Skin epidermis (tissue), 12 donors: Measurements from ENCODE around the gene DESI2.
"Not testable (repeated sequence)": the region's sequence is repeated elsewhere in the genome, so short reads cannot be mapped to it uniquely, and the experiment has no call there.

Experiments
- H3K27ac ChIP-seq, 21 experiments: fragments of 200-600 bp; sonication (generic) in 11 of 21; one replicate each; pipeline ENCODE4 v1.5.0; 2020; ENCODE audit warnings: mild to moderate bottlenecking in 3 of 21, inconsistent platforms in 2 of 21, moderate library complexity in 2 of 21
- H3K4me3 ChIP-seq, 7 experiments: fragments of 200-600 bp; sonication (generic) in 2 of 7; one replicate each; pipeline ENCODE4 v1.5.0; 2020; ENCODE audit warnings: inconsistent platforms in 2 of 7, mild to moderate bottlenecking in 2 of 7, moderate library complexity in 1 of 7

The DESI2 gene

DNA sequence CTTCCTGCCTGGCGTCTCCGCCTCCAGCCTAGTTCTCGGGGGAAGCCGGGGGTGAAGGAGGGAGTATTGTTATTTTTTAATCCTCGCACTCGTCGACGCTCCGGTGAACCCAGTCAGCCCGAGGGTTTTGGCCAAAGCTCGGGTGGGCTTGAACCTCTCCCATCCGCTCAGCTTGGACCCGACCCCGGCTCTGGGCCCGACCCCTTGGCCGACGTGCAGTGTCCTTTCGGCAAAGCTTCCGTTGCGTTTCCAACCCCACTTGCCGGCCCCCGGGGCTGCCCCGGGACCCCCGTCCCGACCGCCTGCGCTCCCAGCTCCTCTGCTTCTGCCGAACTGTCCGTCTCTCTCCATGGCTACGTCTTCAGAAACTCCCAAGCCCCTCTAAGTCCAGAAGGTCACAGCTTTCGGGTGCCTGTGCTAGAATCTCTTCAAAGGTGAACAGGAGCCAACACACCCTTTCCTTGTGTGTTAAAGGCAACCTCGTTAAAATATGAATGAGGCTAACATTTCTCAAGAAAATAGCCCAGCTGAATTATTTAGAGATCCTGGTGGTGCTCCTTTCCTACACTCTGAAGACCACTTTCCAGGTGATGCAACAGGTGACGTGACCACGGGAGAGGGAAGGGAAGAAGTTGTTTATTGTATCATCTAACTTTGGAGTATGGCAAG lies 647 bp downstream of the DESI2 start:
- peak overlapping the region; percentile 64 to 96 (median 93) for H3K4me3 ChIP-seq
- H3K27ac ChIP-seq: peak overlapping the region; percentile 81 to 98 (median 95)

DNA sequence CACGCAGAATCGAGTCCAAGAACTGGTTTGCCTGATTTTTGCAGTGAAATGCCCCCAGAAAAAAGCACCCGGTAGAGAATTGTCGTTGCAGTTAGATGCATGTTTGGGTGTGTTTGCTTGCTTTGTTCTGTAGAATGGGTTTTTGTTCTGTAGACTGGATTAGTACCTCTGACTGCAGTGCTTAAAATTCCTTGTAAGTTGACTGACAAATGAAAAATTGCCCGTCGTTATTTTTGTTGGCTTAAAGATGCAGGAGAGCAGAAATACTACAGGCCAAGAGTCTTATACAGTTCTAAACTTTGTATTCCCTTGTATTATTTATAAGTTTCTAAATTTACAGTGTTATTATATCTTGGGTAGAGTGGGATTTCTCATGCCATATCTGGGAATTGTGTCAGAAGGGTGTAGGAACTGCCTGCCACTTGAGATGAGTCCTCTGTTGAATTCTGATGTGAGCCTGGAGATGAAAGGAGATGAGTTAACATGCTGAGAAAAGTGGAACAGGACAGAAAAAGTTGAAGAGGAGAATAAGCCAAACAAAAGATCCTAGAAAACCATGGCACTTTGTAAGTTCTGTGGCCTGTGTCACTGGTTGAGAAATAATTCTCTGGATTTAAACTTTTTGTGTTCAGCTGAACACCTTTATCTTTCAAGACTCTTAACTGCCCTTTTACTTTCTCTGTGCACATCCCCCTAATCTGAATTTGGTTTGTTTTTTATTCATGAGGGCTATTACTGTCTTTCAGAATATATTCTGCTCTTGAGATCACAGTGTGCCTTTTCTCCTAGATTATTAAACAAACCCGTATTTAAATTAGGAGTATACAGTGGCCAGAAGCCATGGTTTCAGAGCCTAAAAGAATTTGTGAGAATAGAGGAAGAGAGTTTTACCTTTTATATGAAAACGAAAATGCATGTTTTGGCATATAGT lies 1.4 kb downstream of the DESI2 start:
- Histone ChIP-seq H3K27ac (peak overlapping the region in 12 of 21 experiments; percentile 91 to 98 (median 96)), H3K4me3 (peak overlapping the region; percentile 64 to 96 (median 93))

DNA sequence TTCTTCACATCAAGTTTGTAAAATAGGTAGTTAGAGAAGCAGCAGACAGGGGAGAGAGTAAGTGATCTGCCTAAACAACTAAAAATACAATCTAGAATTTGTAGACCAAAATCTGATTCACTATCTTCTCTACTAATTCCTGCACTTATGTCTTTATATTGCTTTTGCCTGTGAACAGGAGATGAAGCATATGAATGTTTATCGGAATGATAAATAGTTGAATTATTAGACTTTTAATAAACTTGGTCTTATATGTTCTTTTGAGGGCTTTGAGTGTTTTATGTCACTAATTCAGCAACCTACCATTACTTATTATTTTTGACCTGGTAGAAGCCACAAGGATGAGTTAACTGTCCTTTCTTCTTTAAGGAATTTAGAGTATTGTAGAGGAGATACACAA lies 2.3 kb downstream of the DESI2 start:
- H3K27ac ChIP-seq: no peak overlapping the region
- no peak overlapping the region for H3K4me3 ChIP-seq

DNA sequence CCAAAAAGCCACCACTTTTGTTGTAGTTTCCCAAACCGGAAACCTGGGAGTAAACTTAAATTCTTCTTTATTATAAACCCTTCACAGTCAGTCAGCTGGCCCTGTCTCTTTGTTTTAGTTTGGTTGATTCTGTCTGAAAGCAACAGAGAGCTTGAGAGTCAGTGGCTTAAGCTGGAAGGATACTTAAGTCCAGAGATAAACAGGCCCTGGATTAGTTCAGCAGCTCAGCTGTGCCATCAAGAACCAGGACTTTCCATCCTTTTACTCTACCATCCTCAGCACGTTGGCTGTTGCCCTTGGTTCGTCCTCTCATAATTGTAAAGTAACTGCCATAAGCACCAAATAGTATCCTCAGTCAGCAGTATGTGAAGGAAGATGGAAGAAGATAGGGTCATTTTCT lies 4.5 kb downstream of the DESI2 start:
- Histone ChIP-seq H3K4me3 (no peak overlapping the region), H3K27ac (no peak overlapping the region)

DNA sequence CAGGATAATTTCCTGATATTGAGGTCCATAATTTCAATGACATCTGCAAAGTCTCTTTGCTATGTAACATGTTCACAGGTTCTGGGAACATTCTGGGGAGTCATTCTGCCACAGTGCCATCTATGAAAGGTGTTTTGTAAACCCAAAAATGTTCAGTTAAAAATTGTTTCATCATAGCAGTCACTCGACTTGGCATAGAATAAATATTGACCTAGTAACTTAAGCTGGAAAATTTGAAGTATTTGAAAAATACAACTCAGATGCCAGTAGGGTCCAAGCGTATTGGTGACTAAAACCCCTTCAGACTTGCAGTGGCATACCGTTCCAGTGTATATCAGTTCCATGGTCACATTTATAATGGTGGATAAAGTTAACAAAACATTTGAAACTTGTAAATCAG lies 6.8 kb downstream of the DESI2 start:
- H3K27ac ChIP-seq: no peak overlapping the region
- no peak overlapping the region for H3K4me3 ChIP-seq

DNA sequence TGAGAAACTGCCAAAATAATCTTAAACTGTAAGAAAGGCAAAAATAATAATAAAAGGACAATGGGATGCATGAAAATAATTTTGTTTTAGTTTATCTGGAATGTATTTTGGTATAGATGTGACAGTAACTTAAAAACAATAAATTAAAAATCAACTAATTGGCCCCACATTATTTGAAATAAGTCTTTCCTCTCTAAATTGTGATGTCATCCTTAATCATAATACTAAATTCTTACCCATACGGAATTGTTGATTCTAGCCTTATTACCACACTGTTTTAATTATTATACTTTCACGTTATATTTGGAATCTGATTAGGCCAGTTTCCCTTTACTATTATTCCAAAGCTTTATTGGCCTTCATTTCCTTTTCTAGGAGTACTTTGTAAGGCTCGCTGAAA lies 7.7 kb downstream of the DESI2 start:
- Histone ChIP-seq H3K27ac (no peak overlapping the region), H3K4me3 (no peak overlapping the region)

DNA sequence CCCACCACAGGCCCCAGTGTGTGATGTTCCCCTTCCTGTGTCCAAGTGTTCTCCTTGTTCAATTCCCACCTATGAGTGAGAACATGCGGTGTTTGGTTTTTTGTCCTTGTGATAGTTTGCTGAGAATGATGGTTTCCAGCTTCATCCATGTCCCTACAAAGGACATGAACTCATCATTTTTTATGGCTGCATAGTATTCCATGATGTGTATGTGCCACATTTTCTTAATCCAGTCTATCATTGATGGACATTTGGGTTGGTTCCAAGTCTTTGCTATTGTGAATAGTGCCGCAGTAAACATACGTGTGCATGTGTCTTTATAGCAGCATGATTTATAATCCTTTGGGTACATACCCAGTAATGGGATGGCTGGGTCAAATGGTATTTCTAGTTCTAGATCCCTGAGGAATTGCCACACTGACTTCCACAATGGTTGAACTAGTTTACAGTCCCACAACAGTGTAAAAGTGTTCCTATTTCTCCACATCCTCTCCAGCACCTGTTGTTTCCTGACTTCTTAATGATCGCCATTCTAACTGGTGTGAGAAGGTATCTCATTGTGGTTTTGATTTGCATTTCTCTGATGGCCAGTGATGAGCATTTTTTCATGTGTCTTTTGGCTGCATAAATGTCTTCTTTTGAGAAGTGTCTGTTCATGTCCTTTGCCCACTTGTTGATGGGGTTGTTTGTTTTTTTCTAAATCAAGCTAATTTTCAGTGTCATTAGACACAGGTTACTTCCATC lies 8.8 kb downstream of the DESI2 start:
- not testable (repeated sequence) for H3K27ac ChIP-seq

DNA sequence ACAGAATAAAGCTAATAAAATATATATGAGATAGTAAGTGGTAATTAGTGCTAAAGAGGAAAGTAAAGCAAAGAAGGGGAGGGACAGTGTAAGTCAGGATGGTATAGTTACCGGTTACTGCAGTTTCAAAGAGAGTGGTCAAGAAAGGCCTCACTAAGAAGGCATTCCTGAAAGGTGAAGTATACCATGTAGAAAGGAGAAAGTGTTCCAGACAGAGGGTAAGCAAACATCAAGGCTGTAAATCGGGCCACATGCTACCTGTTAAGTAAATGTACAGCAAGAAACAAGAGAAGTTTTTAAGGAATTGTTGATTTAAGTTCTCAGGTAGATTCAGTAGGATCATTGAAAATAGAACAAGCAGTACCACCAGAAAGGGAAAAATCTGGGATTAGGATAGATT lies 9.7 kb downstream of the DESI2 start:
- no peak overlapping the region for H3K4me3 ChIP-seq
- no peak overlapping the region for H3K27ac ChIP-seq

More for the DNA sequence above, 8.8 kb downstream of the DESI2 start:
- H3K4me3 ChIP-seq: not testable (repeated sequence)

DNA sequence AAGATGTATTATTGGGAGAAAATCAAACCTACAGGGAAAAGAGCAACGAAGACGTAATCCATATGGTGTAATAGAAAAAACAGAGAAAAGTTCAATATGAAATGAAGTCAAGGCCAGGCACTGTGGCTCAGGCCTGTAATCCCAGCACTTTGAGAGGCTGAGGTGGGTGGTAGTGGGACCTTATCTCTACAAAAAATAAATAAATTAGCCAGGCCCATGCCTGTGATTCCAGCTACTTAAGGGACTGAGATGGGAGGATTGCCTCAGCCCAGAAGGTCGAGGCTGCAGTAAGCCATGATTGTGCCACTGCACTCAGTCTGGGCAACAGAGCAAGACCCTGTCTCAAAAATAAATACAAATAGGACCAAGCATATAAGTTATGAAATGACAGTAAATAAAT lies 11.4 kb downstream of the DESI2 start:
- no peak overlapping the region for H3K4me3 ChIP-seq
- no peak overlapping the region for H3K27ac ChIP-seq

DNA sequence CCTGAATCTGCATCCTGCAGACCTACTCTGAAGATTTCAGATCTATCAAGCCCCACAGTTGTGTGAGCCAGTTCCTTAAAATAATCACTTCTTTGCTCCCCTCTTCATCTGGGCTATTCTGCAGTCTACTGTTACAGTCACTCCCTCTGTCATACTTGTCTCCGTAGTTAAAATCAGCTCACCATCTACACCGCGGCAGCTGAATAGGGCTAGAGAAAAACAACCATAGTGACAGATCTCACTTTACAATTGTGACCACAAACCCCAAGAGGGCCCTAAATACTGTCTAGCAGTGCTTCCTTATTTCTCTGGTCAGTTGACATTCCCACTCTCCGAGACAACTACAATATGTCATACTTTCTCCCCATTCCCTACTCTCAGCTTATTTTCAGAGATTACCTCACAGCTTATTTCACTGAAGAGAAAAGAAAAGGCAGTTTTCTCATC lies 12.9 kb downstream of the DESI2 start:
- no peak overlapping the region for H3K27ac ChIP-seq
- no peak overlapping the region for H3K4me3 ChIP-seq

DNA sequence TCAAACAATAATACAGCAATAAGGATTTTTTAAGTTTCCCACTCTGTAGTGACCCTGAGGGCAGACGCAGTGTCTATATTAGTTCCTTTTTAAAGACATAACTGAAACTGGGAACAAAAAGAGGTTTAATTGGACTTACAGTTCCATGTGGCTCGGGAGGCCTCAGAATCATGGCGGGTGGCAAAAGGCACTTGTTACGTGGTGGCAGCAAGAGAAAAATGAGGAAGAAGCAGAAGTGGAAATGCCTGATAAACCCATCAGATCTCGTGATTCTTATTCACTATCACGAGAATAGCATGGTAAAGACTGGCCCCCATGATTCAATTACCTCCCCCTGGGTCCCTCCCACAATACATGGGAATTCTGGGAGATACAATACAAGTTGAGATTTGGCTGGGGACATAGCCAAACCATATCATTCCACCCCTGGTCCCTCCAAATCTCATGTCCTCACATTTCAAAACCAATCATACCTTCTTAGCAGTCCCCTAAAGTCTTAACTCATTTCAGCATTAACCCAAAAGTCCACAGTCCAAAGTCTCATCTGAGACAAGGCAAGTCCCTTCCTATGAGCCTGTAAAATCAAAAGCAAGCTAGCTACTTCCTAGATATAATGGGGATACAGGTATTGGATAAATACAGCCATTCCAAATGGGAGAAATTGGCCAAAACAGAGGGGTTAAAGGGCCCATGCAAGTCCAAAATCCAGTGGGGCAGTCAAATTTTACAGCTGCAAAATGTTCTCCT lies 13.9 kb downstream of the DESI2 start:
- not testable (repeated sequence) for H3K27ac ChIP-seq, H3K4me3 ChIP-seq

DNA sequence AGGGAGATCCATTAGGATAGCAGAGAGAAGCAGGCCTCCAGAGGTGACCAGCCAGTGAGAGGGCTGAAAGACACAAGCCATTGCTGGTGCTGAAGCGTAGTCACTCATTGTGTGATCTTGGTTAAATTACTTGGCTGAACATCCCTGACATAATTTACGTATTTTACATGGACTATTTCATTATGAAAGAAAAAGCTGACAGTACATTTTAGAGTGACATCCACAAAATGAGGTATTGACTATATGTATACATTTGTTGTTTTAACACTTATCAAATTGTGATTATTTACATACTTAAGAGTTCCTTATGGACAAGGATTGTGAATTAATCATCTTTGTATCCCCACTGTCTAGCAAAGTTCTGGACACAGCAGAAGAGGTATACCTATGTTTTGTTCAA lies 14.9 kb downstream of the DESI2 start:
- H3K27ac ChIP-seq: no peak overlapping the region
- H3K4me3 ChIP-seq: no peak overlapping the region

DNA sequence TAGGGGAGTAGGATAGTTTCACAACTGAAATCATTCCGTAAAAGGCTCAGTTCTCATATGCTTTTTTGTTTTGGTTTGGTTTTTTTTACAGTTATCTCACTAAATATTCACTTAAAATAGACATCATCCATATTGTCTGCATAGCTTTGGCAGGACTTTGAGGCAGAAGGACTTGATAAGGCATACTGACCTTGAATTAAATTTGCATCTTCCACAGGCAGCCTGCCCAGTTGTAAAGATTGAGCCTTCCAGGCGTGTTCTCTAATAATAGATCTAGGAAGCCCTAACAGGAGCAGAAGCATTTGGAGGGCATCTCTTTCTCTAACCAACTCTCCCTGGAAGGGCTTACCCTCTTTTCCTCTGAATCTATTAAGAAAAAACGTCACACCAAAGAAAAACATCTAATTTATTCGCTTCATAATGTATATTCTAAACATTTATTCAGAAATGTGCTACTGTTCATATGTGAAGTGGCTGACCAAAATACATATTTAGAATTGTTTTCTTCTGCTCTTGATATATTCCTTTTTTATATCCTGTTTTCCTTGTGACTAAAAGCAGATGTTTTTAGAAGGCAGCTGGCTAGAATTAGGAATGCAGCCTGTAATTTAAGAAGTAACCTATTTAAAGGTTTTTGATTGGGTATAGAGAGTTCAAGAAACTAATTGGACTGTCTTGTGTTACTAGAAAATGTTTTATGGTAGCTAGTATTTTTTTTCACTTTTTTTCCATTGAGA lies 20.2 kb downstream of the DESI2 start:
- no peak overlapping the region for H3K4me3 ChIP-seq
- H3K27ac ChIP-seq: peak overlapping the region in 6 of 21 experiments; percentile 18 to 45 (median 36)

DNA sequence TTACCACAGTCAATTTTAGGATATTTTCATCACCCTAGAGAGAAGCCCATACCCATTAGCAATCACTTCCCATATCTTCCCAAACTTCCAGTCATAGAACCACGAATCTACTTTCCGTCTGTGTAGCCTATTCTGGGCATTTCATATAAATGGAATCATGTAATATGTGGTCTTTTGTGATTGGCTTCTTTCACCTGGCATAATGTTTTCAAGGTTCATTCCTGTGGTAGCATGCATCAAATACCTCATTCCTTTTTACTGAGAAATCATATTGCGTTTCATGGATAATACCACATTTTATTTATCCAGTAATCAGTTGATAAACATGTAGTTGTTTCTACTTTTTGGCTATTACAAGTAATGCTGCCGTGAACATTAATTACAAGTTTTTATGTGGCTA lies 21.5 kb downstream of the DESI2 start:
- H3K27ac ChIP-seq: no peak overlapping the region
- H3K4me3 ChIP-seq: no peak overlapping the region

DNA sequence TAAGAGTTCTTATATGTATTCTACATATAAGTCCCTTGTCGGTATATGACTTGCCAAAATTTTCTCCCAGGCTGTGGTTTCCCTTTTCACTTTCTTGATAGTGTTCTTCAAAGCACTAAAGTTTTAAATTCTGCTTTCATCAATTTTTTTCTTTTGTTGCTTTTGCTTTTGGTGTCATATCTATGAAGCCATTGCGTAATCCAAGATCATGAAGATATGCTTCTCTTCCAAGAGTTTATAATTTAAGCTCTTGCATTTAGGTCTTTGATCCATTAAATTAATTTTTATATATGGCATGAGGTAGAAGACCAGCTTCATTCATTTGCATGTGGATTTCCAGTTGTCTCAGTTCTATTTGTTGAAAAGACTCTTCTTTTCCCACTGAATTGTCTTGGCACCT lies 22.2 kb downstream of the DESI2 start:
- H3K27ac ChIP-seq: no peak overlapping the region

DNA sequence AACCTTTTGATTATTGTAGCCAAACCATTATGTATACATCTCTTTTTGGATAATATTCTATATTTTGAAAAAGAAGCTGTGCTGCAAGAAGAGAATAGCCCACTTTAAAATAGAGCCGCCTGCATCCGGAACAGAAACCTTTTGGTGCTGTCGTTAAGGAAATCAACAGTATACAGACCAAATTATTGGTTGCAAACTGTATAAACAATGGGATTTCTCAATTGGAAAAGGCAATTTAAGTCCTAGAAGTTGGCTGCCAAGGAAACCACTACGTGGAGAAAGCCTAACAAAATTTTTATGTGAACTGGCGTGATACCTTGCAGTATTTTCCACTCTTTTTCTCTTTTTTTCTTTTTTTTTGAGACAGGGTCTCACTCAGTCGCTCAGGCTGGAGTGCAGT lies 25.8 kb downstream of the DESI2 start:
- Histone ChIP-seq H3K27ac (peak overlapping the region in 2 of 21 experiments; percentile 16 to 24), H3K4me3 (no peak overlapping the region)

More for the DNA sequence above, 22.2 kb downstream of the DESI2 start:
- no peak overlapping the region for H3K4me3 ChIP-seq

DNA sequence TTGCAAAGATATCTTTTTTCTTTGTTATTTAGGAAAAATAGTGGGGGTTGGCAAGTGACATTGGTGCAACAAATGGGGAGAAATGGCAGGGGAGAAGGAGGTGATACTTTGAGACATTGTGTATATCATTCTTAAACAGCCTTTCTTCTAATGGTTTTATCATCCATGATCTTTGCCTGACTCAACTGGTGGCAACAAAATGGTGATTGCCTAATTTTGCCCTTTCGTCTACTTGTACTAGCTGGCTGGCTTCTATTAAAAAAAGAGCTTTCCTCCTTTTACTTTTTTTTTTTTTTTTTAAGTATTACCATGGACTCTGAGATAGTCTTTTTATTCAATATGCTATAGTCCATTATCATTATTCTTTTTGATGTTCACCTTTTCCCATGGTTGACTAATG lies 27.7 kb downstream of the DESI2 start:
- Histone ChIP-seq H3K27ac (no peak overlapping the region), H3K4me3 (no peak overlapping the region)

DNA sequence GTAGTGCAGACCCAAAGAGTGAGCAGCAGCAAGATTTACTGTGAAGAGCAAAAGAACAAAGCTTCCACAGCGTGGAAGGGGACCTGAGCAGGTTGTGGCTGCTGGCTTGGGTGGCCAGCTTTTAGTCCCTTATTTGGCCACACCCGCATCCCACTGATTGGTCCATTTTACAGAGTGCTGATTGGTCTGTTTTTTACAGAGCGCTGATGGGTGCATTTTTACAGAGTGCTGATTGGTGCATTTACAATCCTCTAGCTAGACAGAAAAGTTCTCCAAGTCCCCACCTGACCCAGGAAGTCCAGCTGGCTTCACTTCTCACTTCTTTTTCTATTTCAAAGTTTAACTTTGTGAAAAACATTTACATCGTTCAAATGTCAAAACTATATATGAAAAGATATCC lies 29.2 kb downstream of the DESI2 start:
- not testable (repeated sequence) for H3K4me3 ChIP-seq

DNA sequence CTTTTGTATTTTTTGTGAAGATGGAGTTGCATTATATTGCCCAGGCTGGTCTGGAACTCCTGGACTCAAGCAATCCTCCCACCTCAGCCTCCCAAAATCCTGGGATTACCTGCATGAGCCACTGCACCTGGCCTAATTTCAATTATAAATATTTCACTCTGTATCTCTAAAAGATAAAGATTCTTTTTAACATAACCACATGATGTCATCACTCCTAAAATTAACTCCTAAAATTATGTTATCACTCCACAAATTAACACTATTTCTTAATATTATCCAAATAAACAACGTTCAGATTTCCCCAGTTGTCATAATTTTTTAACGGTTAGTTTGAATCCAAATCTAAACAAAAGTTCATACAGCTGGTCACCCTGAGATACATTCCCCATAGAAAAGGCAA lies 43.0 kb downstream of the DESI2 start:
- Histone ChIP-seq H3K4me3 (no peak overlapping the region), H3K27ac (no peak overlapping the region)

More for the DNA sequence above, 29.2 kb downstream of the DESI2 start:
- not testable (repeated sequence) for H3K27ac ChIP-seq
